Activated CD8-positive, alpha-beta memory T cell treated with anti-CD3 and anti-CD28 coated beads, Interleukin-2, amount 50 U/mL, for 24 hours (primary cell): ENCODE measurements around the gene ABCF3.
"Not testable (repeated sequence)": the region's sequence is repeated elsewhere in the genome, so short reads cannot be mapped to it uniquely, and the experiment has no call there.

Experiments used
- DNase-seq: peaks from one replicate; pipeline ENCODE4 v3.0.0-alpha.2; 2020; ENCODE audit errors: extremely low read depth

ABCF3 gene

DNA sequence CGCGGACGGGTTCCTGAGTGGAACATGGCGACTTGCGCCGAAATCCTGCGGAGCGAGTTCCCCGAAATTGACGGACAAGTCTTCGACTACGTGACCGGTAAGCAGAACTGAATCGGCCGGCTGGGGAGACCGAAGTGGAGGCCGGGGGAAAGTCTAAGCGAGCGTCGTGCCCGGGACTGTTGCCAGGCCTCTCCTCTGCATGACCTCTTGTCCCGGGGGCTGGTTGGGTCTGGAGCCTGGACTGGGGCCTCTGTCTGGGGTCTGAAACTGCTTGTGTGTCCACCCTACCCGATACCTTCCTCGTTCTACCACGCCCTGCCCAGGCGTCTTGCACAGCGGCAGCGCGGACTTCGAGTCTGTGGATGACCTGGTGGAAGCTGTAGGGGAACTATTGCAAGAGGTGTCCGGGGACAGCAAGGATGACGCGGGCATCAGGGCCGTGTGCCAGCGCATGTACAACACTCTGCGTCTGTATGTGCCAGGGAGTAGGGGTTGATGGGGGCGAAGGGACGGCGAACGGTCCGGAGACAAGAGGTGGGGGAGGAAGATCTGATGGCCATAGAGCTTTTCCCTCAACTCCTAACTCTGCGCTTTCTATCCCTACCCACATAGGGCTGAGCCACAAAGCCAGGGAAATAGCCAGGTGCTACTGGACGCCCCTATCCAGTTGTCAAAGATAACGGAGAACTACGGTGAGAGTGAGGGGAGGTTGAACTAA lies at the start of gene ABCF3:
ABCF3 (plus strand) TSS at position 16 of the 718 bp plus-strand sequence; CDS start at position 25, 9 bp downstream.
- DNase-seq: no peak

GRCh38 chr3:184140436-184140835 lies 45.6 kb upstream of the ABCF3 start:
- DNase-seq: no peak

GRCh38 chr3:184142199-184142598 lies 43.8 kb upstream of the ABCF3 start:
- DNase-seq: no peak

- no peak for DNase-seq
Observed at GRCh38 chr3:184143327-184143726, 42.7 kb upstream of the ABCF3 start.

DNA sequence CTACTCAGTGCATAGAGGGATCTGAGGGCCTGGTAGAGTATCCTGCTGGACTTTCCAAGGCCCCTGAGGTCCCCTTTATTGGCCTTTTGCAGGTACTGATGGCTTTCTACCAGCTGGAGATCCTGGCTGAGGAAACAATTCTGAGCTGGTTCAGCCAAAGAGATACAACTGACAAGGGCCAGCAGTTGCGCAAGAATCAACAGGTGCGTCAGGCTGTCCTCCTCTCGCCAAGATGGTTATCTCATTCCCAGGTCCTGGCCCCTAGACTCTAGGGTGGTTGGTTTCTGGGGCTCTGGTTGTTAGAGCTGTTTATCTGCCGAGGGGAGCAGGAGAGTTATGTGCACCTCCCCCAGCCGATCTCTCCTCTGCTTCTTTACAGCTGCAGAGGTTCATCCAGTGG lies 41.5 kb upstream of the ABCF3 start:
- no peak for DNase-seq

DNA sequence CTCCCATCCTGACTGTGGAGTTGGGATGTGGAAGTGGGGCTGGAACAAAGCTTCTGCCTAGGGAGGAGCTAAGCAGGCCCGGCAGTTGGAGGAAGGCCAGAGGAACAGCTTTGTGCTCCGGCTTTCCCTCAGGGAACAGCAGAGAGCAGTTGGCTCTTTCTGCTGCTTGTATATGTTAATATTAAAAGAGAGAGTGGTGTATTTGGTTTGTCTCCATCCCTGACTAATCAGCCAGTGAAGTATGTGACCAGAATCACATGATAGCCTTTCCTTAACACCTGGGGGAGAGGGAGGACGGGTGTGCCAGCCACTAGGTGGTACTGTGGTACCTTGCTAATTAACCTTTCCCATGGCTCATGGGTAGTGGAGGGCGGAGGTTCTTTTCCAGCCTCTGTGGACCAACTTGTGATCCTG lies 40.9 kb upstream of the ABCF3 start:
- no peak for DNase-seq

- DNase-seq: no peak
Observed at GRCh38 chr3:184145751-184146270, 40.2 kb upstream of the ABCF3 start.

DNA sequence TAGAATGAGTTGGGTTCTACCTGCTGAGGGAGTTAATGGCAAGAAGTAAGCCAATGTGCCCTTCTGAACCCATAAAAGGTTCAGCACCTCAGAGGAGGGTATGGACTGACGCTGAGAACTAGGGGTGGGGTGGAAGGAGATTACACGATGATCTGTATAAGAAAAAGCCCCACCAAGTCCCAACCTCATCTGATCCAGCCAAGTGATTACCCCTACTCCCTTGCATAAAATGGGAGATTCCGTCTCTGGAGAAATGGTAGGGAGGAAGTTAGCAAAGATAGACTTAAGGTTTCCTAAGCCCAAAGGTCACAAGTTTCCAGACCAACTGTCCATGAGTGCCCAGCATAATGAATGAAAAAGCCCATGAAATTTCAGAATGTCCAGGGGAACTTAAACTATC lies 37.9 kb upstream of the ABCF3 start:
- DNase-seq: no peak

DNA sequence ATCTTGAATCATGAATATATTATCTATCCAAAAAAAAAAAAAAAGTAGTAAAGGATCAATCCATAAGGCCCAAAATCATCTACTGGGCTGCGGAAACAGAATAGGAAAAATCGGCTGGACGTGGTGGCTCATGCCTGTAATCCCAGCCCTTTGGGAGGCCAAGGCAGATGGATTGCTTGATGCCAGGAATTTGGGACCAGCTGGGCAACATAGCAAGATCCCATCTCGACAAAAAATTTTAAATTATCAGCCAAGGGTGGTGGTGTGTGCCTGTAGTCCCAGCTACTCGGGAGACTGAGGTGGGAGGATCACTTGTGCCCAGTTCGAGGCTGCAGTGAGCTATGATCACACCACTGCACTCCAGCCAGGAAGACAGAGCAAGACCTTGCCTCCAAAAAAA lies 36.9 kb upstream of the ABCF3 start:
- DNase-seq: no peak

- DNase-seq: not testable (repeated sequence)
Observed at GRCh38 chr3:184149770-184150169, 36.2 kb upstream of the ABCF3 start.

- no peak for DNase-seq
Observed at GRCh38 chr3:184154885-184155643, 30.9 kb upstream of the ABCF3 start, which contains the start of gene DVL3. Gene DVL3 (plus strand): TSS chr3:184155377. CDS start chr3:184155636, 259 bp downstream.

DNA sequence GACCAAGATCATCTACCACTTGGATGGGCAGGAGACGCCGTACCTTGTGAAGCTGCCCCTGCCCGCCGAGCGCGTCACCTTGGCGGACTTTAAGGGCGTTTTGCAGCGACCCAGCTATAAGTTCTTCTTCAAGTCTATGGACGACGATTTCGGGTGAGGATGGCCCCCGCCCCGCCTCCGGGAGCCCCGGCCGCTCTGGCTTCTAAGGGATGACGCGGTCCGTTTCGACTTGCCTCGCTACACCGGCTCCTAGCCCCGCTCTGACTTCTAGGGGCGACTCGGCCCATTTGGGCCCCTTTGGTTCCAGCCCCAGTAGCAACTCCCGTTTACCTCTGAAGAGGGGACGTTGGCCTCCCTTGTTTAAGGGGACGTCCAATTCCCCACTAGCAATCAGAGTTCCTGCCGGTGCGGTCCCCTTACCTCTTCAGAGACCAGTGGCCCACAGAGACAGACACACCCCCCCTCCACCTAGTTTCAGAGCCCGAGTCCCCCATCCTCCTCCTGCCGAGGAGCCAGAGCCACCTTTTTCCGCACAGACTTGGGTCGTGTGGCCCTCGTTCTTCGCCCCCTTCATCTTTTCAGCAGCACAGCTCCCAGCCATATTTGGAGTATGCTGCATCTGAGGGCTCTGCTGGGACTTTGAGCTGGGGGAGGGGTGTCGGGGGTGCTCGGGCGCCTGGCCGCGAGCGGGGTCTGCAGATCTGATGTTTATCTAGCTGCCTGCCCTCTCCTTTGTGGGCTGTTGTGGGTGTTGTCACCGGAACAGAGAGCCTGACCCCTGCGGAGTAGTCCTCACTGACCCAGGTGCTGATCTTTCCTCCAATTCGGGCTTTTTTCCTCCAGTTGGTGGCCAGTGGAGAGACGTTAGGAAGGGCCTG lies 30.1 kb upstream of the ABCF3 start:
- no peak for DNase-seq

DNA sequence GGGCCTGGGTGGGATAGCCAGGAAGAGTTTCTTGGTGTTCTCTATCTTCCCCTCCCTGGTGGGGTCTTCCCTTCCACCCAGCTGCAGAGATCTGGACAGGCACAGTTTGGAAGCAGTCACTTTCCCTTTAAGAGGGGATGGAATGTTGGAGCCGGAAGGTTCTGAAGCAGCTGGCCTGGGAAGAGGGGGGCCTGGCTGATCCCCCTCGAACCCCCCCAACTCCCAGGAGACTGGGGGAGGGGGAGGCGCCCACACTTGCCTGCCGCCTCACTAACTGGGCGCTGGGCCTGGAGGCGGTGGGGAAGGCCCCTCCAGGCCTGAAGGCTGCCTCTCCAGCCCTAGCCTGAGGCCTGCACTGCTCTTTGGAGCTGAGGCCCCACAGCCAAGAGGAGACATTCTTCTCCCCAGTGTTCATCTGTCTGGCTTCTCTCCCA lies 29.5 kb upstream of the ABCF3 start:
- DNase-seq: no peak

GRCh38 chr3:184157206-184157605 lies 28.8 kb upstream of the ABCF3 start:
- no peak for DNase-seq

DNA sequence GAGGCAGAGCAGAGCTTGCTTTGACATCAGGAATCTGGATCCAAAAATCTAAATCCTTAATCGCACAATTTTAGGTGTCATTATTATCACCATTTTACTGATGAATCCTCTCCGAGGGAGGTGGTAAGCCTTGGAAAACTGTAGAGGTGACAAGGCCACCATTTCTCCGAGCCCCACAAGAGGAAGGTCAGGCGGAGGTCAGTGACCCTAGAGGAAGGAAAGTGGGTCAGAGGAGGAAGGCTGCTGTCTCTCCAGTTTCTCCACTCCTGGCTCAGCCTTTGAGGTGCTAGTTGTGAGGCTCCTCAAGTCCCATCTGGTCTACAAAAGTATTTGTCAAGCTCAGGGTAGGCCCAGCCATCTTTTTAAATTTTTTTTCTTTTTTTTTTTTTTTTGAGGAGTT lies 27.6 kb upstream of the ABCF3 start:
- DNase-seq: no peak

DNA sequence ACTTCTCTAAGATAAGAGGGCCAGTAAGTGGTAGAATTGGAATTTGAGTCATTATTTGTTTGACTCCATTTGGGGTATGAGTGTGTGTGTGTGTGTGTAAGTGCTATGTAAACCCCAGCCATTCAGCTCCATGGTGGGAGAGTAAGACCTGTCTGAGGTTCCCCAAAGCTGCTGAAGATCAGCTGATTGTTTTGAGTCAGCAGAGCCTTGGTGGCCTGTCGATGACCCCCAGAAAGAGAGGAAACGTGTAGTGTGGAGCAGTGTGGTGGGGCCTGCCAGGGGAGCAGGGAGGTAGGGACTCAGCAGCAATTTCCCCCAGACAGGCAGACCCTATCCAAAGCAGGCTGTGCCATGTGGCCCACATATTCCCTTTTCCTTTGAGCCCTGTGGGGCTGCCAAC lies 25.5 kb upstream of the ABCF3 start:
- DNase-seq: no peak

GRCh38 chr3:184162571-184163070 lies 23.4 kb upstream of the ABCF3 start:
- DNase-seq: not testable (repeated sequence)

DNA sequence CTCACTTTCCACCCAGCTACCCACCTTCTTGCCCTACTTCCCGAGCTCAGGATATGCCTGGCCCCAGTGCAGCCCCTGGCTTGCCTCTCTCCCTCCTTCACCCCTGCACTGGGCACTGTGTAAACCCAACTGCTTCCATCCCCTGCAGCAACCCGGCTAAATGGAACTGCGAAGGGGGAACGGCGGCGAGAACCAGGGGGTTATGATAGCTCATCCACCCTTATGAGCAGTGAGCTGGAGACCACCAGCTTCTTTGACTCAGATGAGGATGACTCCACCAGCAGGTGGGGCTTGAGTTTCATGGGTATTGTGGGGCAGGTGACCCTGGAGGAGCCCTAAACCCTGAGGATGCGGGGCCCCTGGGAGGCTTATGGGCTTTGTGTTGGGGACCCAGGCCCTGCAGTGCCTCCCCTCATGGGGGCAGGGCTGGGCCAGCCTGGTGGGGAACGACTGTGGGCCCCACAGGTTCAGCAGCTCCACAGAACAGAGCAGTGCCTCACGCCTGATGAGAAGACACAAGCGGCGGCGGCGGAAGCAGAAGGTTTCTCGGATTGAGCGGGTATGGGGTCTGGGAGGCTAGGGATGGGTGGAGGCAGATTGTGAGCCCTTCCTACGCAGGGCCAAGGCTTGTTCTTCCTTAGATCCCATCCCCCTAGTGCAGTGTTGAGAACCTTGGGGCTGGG lies 21.2 kb upstream of the ABCF3 start:
- no peak for DNase-seq

DNA sequence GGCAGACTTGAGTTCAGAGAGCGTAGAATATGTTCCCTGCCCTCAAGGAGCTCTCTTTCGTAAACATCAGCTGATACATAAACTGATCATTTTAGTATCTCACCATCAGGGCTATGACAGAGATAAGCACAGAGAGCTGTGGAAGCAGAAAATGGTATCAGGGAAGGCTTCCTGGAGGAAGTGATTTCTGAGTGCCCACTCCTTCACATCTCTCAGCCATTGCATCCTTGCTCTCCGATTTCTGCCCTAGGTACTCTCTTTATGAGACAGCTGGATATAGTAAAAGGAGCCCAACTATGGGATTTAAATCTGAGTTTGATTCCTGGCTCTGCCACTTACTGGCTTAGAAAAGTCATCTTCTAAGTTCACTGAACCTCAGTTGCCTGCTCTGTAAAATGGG lies 20.5 kb upstream of the ABCF3 start:
- no peak for DNase-seq

- no peak for DNase-seq
Observed at GRCh38 chr3:184166671-184167070, 19.3 kb upstream of the ABCF3 start.

DNA sequence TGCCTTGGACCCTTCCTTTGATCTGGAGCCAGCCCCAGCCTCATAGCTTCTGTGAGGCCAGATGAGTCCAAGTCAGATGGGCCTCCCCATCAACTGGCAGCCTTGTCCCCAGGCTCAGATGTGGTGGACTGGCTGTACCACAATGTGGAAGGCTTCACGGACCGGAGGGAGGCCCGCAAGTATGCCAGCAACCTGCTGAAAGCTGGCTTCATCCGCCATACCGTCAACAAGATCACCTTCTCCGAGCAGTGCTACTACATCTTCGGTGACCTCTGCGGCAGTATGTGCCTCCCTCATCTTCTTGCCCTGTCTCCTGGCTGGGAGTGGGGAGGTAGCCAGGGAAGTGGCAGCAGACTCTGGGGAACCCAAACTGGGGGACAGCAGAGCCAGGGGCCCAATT lies 18.2 kb upstream of the ABCF3 start:
- DNase-seq: no peak
